SK-N-SH treated with all-trans-retinoic acid at 6 μM for 48 hours (cell line): Measurements from ENCODE around the gene HSPG2.

ENCODE experiments used
- ESRRG ChIP-seq: fragments of 250-450 bp; sonication (Bioruptor Pico); IDR thresholded peaks from 2 replicates; pipeline ENCODE4 v1.6.1; 2021; ENCODE audit warnings: mild to moderate bottlenecking
- ZC3H10 ChIP-seq: fragments of 250-450 bp; sonication (Bioruptor Pico); IDR thresholded peaks from 2 replicates; pipeline ENCODE4 v1.5.1; 2021; ENCODE audit warnings: mild to moderate bottlenecking, moderate library complexity
- ZFP3 ChIP-seq: fragments of 250-450 bp; sonication (Bioruptor Pico); IDR thresholded peaks from 2 replicates; pipeline ENCODE4 v1.5.0; 2020; ENCODE audit warnings: mild to moderate bottlenecking, moderate library complexity
- ZFP30 ChIP-seq: fragments of 450-650 bp; formaldehyde crosslinking; IDR thresholded peaks from 2 replicates; pipeline ENCODE4 v1.5.0; 2022; ENCODE audit warnings: mild to moderate bottlenecking, moderate library complexity
- ZNF70 ChIP-seq: fragments of 450-650 bp; formaldehyde crosslinking; IDR thresholded peaks from 2 replicates; pipeline ENCODE4 v1.5.0; 2020; ENCODE audit warnings: mild to moderate bottlenecking, moderate library complexity
- TF ChIP-seq, protein P1 (sequence below): fragments of 250-450 bp; sonication (Bioruptor Pico); IDR thresholded peaks from 2 replicates; pipeline ENCODE4 v1.8.0; 2020; ENCODE audit warnings: mild to moderate bottlenecking, moderate library complexity, borderline replicate concordance
- TF ChIP-seq, protein P2 (sequence below): fragments of 250-450 bp; sonication (Bioruptor Pico); IDR thresholded peaks from 2 replicates; pipeline ENCODE4 v1.5.0; 2020; ENCODE audit warnings: mild to moderate bottlenecking, moderate library complexity

DNA sequence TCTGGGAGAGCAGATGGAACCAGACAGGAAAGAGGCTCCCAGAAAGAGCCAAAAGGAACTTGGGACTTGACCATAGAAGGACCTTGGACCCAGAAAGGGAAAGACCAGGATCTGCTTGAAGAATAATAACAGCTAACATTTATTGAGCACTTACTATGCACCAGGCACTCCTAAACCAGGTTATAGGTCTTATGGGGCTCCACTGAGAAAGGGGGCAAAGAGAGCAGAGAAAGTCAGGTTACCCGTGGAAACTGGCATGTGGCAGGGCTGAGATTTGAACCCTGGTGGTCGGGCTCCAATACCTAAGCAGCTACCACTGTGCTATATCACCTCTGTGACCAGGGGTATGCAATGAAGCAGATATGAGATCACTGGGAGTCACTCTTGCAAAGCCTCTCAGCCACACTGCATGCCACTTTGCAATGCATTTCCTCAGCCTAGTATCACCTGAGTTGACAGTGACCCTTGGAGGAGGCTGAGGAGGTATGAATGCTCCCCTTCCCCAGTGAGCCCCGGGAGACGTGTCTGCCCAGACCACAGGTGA, 37.8 kb downstream of the HSPG2 start:
- TF ChIP-seq ZC3H10 (CRISPR knock-in tag) = no peak
- TF ChIP-seq ZFP30 (CRISPR knock-in tag) = no peak
- TF ChIP-seq ESRRG (CRISPR knock-in tag) = no peak
- TF ChIP-seq, protein P1, sequence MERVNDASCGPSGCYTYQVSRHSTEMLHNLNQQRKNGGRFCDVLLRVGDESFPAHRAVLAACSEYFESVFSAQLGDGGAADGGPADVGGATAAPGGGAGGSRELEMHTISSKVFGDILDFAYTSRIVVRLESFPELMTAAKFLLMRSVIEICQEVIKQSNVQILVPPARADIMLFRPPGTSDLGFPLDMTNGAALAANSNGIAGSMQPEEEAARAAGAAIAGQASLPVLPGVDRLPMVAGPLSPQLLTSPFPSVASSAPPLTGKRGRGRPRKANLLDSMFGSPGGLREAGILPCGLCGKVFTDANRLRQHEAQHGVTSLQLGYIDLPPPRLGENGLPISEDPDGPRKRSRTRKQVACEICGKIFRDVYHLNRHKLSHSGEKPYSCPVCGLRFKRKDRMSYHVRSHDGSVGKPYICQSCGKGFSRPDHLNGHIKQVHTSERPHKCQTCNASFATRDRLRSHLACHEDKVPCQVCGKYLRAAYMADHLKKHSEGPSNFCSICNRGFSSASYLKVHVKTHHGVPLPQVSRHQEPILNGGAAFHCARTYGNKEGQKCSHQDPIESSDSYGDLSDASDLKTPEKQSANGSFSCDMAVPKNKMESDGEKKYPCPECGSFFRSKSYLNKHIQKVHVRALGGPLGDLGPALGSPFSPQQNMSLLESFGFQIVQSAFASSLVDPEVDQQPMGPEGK (CRISPR knock-in tag) = no peak
- no peak for TF ChIP-seq ZNF70
- no peak for TF ChIP-seq ZFP3 (CRISPR knock-in tag)
- TF ChIP-seq, protein P2, sequence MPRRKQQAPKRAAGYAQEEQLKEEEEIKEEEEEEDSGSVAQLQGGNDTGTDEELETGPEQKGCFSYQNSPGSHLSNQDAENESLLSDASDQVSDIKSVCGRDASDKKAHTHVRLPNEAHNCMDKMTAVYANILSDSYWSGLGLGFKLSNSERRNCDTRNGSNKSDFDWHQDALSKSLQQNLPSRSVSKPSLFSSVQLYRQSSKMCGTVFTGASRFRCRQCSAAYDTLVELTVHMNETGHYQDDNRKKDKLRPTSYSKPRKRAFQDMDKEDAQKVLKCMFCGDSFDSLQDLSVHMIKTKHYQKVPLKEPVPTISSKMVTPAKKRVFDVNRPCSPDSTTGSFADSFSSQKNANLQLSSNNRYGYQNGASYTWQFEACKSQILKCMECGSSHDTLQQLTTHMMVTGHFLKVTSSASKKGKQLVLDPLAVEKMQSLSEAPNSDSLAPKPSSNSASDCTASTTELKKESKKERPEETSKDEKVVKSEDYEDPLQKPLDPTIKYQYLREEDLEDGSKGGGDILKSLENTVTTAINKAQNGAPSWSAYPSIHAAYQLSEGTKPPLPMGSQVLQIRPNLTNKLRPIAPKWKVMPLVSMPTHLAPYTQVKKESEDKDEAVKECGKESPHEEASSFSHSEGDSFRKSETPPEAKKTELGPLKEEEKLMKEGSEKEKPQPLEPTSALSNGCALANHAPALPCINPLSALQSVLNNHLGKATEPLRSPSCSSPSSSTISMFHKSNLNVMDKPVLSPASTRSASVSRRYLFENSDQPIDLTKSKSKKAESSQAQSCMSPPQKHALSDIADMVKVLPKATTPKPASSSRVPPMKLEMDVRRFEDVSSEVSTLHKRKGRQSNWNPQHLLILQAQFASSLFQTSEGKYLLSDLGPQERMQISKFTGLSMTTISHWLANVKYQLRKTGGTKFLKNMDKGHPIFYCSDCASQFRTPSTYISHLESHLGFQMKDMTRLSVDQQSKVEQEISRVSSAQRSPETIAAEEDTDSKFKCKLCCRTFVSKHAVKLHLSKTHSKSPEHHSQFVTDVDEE (CRISPR knock-in tag) = no peak
